Stimulated activated CD4-positive, alpha-beta T cell treated with anti-CD3 and anti-CD28 coated beads, TNF-alpha, amount 100 ng/mL, for 48 hours (primary cell): ENCODE data around the gene TGM6.

Source experiments
- DNase-seq, 3 donors: peaks; one replicate each; pipeline ENCODE4 v3.0.0-alpha.2; 2020; ENCODE audit warnings: low read depth in 3 of 3

TGM6 gene

DNA sequence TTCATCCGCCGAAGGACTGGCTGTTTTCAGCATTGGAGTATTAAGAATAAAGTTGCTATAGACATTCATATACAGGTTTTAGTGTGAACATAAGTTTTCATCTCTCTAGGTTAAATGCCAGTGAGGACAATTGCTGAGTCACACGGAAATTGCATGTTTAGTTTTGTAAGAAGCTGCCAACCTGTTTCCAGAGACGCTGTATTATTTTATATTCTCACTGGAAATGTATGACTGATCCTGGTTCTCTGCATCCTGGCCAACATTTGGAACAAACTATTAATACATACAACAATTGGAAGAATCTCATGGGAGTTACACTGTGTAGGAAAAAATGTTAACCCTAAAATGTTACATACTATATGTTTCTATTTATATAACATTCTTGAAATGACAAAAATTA, 16.7 kb upstream of the TGM6 start:
- DNase-seq = no peak

DNA sequence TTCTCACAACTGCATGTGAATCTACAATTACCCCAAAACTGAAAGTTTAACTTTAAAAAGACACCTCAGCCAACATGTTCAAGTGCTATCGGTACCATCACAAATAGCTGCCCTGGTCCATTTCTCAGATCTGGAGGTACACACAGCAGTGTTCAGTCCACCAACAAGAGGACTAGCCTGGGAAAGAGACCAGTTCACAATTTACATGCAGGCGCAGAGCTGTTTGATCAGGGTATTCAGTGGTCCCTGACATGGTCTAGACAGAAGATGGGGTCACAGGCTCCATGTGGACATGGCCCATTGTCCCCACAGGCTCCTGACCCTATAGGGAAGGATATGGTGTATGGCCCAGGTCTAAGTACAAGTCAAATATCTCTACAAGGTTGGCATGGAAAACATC, 15.6 kb upstream of the TGM6 start:
- no peak for DNase-seq

- DNase-seq = no peak
Observed at GRCh38 chr20:2365666-2366065, 15.0 kb upstream of the TGM6 start.

GRCh38 chr20:2368621-2369020, 12.1 kb upstream of the TGM6 start:
- no peak for DNase-seq

- DNase-seq = no peak
Observed at GRCh38 chr20:2373098-2373497, 7.6 kb upstream of the TGM6 start.

DNA sequence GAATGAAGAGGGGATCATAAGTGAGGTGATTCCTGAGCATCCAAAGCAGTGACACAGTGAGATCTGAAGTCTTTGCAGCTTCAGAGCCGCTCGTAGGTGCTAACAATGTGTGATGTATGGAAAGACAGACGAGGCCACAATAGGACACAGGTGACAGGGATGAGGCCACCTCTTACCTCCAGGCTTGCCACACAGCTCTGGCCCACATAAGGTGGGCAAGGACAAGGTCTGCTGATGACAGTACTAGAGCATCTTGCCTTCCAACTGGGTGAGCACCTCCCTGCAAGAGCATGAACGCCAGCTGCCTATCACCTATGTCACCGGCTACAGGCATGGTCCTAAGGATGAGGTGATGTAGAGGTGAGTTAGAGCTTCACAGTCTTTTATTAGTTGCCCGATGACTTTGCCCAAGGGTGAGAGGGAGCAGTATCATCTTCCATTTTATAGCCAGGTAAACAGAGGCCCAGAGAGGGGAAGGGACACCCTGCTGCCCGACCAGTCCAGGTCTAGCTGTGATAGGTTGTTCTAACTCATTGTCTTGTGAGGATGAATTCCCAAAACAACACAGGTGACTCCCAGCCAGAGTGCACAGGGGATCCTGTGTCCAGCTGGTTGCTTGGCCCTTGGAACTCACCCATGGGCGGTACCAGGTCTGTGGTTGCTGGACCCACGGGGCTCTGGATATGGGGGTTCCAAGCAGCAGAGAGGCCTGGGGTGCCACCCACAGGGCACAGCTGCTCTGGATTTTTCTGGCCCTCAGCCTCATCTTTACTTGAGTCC, 6.2 kb upstream of the TGM6 start:
- DNase-seq = no peak

- DNase-seq = no peak
Observed at GRCh38 chr20:2378893-2379292, 1.8 kb upstream of the TGM6 start.

DNA sequence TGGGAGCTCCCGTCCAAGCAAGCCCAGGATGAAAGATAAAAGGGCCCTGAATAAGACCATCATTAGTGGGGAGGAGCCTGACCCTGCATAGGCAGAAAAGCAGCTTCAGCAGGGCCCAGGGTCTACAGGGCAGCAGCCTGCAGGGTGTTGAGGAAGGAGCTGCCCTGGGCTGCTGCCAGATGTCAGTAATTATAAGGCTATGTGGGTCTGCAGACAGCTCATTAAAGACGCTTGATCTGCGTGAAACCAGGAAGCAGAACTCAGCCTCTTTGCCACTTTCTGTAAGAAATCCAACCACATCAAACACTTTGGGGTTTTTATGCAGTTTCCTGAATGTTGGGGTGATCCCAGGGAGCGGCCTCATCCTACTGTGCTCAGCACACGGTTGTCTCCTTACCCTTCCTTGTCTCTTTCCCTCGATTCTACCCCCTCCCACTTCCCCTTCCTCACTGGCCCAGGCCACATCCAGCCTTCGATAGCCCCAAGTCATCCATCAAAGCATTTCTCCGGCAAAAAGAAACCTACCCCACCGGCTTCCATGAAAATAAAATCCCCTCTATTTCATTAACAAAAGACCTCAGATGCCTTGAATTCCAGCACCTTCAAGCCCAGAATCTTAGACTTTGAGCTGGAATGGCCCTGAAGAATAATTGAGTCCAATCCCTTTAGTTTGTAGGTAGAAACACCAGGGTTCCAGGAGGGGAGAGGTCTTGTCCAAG, 1.0 kb upstream of the TGM6 start:
- no peak for DNase-seq

GRCh38 chr20:2381303-2381702, 602 bp downstream of the TGM6 start:
- DNase-seq = no peak

DNA sequence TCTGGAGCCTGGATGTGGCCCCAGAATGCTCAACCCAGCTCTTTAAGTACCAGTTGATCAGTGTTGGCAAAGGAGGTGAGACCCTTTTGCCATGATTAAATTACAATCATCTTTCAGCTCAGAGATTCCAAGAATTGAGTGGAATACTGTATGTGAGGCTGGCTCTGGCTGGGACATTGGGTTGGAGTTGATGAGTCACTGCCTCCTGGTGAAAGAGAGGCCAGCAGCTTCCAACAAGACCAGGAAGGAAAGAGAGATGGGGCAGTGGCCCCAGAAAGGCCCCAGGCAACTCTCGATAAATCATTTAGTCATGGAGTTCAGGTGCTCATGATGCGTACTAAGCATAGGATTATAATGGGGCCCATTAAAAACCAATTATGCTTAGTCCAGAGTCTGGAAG, 2.1 kb downstream of the TGM6 start:
- DNase-seq = no peak

DNA sequence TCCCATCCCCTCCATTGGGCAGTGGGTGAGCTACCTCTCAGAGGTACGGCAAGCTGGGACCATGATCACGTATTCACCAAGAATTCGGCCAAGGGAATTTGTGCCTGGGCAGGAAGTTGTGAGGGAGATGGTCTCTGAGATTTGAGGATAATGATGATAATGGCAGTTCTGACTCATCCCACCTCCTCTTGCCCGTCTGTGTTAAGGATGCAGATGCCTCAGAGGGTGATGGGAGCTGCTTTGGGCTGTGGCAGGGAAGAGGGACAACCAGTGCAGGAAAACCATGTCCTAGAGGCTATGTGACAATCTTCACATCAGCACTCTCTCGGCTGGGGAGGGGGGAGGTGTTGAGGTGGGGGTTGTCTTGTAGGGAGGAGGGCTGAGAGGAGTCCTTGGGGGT, 4.3 kb downstream of the TGM6 start:
- no peak for DNase-seq

DNA sequence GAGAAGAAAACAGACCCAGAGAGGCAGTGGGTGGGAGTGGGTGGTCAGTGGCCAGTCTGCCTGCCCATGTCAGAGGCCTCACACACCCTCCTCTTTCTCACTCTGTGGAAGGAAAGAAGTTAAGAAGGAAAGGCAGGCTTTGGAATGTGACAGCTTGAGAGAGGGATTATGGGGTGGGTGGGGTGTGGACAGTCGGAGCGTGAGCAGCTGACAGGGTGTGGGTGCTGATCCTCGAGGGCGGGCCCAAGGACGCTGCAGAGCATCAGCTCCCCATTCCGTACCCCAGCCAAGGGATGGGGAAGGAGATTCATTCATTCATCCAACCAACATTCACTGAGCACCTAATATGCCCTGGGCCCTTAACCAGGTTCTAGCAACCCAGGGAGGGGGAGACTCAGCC, 4.8 kb downstream of the TGM6 start:
- no peak for DNase-seq

DNA sequence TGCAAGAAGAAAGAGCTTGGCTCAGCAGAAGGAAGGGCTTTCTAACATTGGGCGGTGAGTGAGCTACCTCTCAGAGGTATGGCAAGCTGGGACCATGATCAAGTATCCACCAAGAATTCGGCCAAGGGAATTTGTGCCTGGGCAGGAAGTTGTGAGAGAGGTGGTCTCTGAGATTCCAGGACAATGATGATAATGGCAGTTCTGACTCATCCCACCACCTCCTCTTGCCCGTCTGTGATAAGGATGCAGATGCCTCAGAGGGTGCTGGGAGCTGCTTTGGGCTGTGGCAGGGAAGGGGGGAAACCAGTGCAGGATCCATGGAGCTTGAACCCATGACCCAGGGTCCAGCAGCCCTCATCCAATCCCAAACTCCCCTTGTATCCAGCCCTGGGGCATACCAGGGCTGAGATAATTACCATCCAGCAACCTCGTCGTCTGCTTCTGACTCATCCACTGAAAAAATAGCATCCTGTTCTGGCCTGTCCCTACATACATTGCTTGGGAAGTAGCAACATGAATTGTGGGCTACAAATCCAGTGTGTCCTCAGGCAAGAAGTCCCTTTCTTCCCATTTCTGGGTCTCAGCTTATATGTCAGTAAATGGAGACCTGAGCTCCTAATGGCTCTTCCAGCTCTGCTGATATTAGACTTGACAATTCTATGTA, 5.9 kb downstream of the TGM6 start:
- no peak for DNase-seq

DNA sequence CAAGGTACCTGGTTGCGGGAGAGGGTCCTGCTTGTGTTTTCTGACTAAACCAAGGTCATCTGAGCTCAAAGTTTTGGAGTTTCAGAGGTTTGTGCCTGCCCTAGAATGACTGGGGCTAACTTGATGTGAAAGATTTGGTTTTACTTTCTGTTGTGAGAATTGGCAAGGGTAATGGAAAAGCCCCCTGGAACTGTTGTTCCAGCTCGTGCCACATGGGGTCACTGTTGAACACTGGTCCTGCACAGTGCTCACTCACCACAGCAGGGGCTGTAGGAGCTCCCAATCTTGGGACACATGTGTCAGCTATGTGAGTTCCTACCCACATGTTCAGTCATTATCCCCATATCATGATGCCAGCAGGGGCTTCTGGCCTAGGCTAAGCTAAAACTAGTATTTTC, 6.5 kb downstream of the TGM6 start:
- DNase-seq = peak; percentile 23 to 57 (median 37)

DNA sequence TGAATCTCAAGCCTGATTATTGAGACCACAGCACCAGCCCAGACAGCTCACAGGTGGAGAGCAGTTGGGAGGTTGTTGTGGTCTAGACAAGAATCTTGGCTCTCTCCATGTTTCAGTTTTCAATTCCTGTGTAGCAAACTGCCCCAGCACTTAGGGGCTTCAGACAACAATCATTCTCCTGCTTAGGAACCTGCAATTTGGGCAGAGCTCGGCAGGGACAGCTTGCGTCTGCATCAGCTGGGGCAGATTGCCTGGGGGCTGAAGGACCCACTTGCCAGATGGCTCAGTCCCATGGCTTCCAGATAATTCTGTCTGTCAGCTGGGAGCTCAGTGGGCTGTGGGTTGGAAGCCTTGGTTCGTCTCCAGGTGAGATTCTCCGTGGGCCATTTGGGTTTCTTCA, 6.9 kb downstream of the TGM6 start:
- no peak for DNase-seq

DNA sequence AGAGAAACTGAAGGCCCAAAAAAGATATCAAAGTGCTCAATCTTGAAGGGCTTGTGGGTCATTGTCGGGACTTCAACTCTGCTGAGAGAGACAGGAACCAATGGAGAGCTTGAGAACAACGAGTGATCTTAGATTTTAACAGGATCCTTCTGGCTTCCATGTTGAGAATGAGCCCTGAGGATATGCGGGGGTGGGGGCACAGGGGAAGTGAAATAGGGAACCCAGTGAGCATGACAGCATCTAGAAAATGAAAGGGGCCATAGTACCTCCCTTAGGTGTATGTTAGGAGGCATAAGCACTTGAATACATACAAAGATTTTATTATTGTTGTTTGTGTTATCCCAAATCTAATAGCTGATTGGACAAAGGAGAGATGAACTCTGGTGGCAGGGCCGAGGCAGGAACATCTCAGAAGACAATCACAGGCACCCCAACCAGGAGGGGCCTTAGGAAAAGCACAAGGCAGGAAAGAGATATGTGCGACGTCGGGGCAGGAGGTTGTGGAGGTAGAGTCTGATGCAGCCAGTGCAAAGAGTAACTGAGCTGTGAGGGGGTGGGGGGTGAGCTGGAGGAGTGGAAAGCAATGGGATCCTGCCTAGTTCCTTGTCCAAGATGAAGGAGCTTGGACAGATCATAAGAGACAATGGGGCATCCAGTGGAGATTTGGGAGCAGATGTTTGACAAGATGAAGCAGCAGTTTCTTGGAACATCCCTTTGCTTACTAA, 10.4 kb downstream of the TGM6 start:
- DNase-seq = no peak

DNA sequence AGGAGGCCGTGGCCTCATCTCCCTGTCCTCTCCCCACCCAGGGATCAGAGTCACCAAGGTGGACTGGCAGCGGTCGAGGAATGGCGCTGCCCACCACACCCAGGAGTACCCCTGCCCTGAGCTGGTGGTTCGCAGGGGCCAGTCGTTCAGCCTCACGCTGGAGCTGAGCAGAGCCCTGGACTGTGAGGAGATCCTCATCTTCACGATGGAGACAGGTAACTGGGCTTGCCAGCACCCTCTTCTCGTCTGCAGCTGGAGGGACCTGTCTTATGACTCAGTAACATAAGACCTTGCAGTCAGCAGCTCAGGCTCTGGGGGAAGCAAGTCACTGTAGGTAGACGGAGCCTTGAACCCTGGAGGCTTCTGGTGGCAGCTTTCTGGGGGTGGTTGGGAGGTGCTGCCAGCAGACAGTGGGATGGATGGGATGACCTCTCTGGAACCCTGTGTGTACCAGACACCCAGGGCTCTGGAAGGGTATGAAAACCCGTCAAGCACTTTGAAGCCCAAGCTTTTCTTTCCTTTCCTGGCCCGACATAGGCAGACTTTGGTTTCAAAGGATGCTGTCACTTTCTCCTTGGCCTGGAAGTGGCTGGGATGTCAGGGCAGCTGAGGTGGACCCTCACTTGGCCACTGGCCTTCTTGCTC, 13.8 kb downstream of the TGM6 start:
- DNase-seq = no peak

DNA sequence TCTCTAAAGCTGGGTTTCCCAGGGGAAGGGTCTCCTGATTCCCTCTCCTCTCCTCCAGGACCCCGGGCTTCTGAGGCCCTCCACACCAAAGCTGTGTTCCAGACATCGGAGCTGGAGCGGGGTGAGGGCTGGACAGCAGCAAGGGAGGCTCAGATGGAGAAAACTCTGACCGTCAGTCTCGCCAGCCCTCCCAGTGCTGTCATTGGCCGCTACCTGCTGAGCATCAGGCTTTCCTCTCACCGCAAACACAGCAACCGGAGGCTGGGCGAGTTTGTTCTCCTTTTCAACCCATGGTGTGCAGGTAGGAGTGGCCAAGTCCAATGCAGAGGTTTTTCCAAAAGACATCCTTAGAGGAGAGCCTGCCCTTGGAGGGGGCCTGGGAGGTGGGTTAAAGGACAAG, 14.4 kb downstream of the TGM6 start:
- DNase-seq = no peak

- no peak for DNase-seq
Observed at GRCh38 chr20:2396241-2396814, 15.6 kb downstream of the TGM6 start.

- no peak for DNase-seq
Observed at GRCh38 chr20:2397091-2397490, 16.4 kb downstream of the TGM6 start.

DNA sequence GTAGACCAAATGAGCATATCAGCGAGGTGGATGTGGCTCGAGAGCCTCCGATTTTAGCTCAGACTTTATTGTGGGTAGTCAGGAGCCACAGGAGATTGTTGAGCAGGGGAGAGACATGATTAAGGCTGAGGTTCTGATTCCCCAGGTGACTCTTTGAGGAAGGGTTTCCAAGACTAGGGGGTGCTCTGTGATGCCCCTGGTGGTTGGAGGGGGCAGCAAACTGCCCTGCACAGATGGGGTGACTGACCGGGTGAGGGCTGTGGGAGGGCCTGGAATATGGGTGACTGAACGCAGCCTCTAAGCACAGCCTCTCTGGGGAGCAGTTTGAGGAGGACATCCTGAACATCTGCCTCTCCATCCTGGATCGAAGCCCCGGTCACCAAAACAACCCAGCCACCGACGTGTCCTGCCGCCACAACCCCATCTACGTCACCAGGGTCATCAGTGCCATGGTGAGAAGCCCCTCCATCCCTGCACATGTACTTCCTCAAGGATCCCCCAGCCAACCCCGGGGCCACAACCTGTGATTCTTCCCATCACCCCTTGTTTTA, 17.0 kb downstream of the TGM6 start:
- no peak for DNase-seq
